SK-N-MC (cell line): Measurements from ENCODE around the gene CEP290.

Source experiments
- DNase-seq: peaks from one replicate; pipeline ENCODE4 v3.0.0-alpha.2; 2011; ENCODE audit warnings: low read depth, low spot score
- H3K27ac ChIP-seq: fragments of 200-600 bp; sonication (generic); 2 replicates; pipeline ENCODE4 v1.5.1; 2016; ENCODE audit warnings: mixed run types
- H3K36me3 ChIP-seq: fragments of 200-600 bp; sonication (generic); 2 replicates; pipeline ENCODE4 v1.6.1; 2017; ENCODE audit warnings: antibody characterized with exemption, low read length, mixed read lengths; ENCODE audit not compliant: insufficient read depth
- H3K4me3 ChIP-seq: fragments of 200-600 bp; sonication (generic); 2 replicates; pipeline ENCODE4 v1.5.1; 2016
- H3K9ac ChIP-seq: fragments of 200-600 bp; sonication (generic); 2 replicates; pipeline ENCODE4 v1.8.0; 2017; ENCODE audit warnings: mixed run types, mixed read lengths; ENCODE audit not compliant: insufficient read length
- H3K9me3 ChIP-seq: fragments of 200-600 bp; sonication (generic); 2 replicates; pipeline ENCODE4 v1.6.1; 2017; ENCODE audit warnings: low read depth, mild to moderate bottlenecking, antibody characterized with exemption, low read length, moderate library complexity, mixed read lengths
- EZH2 ChIP-seq: fragments of 200-600 bp; sonication (generic); IDR thresholded peaks from one replicate; pipeline ENCODE4 v1.6.1; 2017; ENCODE audit warnings: antibody characterized with exemption
- FOXP2 ChIP-seq: optimal IDR thresholded peaks from 2 replicates; pipeline ENCODE3; 2011; ENCODE audit warnings: mild to moderate bottlenecking, moderate library complexity; ENCODE audit not compliant: insufficient read depth; ENCODE audit errors: extremely low read length, control extremely low read depth
- POLR2AphosphoS5 ChIP-seq: IDR thresholded peaks from 2 replicates; pipeline ENCODE4 v1.6.1; 2012; ENCODE audit warnings: mild to moderate bottlenecking, low read depth, low read length, borderline replicate concordance

The CEP290 gene

DNA sequence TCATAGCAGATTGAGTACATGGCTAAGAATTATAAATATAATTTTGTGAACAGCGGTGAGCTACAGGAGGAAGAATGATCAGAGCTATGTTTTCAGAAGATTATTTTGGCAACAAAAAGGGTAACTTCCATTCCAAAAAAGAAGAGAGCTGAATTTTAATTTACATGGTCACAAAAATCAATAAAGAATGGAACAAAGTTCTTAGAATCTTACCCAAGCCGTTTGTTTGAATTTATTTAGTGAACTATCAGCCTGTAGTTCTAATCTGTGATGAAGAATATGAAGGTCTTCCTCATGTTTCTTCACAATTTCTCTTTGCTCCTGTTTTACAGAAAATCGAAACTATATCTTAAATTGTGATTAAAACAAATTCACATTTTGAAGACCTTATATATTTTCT, 58.3 kb downstream of the CEP290 start:
- Histone ChIP-seq H3K36me3 (peaks cover 60% of the 10 kb centered on the region), H3K9ac (no peak overlapping the region), H3K9me3 (no peaks in the 10 kb centered on the region), H3K4me3 (no peak overlapping the region), H3K27ac (no peak overlapping the region)
- DNase-seq, result no peak
- TF ChIP-seq POLR2AphosphoS5 (no peak), EZH2 (no peak), FOXP2 (no peak)

GRCh38 chr12:88081247-88081646, 60.6 kb downstream of the CEP290 start:
- H3K4me3 ChIP-seq, result no peak overlapping the region
- no peak overlapping the region for H3K27ac ChIP-seq
- H3K9me3 ChIP-seq, result no peaks in the 10 kb centered on the region
- no peak overlapping the region for H3K9ac ChIP-seq
- TF ChIP-seq FOXP2 (no peak), POLR2AphosphoS5 (no peak), EZH2 (no peak)
- DNase-seq, result no peak
- peaks cover 63% of the 10 kb centered on the region for H3K36me3 ChIP-seq

- Histone ChIP-seq H3K4me3 (no peak overlapping the region), H3K36me3 (peaks cover 18% of the 10 kb centered on the region), H3K27ac (no peak overlapping the region), H3K9ac (no peak overlapping the region), H3K9me3 (no peaks in the 10 kb centered on the region)
- DNase-seq, result no peak
- TF ChIP-seq EZH2, result no peak
- TF ChIP-seq POLR2AphosphoS5, result no peak
- no peak for TF ChIP-seq FOXP2
Observed at GRCh38 chr12:88067301-88067700, 74.6 kb downstream of the CEP290 start.

DNA sequence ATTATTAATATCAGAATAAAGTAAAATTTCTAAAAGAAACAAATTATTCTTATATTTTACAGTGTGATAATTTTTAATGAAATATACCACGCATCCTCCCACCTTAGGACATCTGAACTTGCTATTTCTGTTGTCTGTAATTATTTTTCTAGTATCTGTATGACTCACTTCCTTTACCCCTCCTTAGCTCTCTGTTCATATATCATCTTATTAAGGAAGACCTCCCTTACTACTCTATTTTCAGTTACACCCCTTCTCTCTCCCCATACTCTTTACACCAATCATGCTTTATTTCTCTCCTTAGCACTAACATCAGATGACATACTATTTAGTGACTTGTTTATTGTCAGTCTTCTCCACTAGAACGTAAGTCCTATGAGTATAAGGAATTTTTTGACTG, 78.5 kb downstream of the CEP290 start:
- peaks cover 23% of the 10 kb centered on the region for H3K36me3 ChIP-seq
- TF ChIP-seq POLR2AphosphoS5 (no peak), FOXP2 (no peak), EZH2 (no peak)
- no peak overlapping the region for H3K4me3 ChIP-seq
- H3K27ac ChIP-seq, result no peak overlapping the region
- H3K9ac ChIP-seq, result no peak overlapping the region
- no peaks in the 10 kb centered on the region for H3K9me3 ChIP-seq
- no peak for DNase-seq

- Histone ChIP-seq H3K36me3 (peaks cover 23% of the 10 kb centered on the region), H3K9me3 (no peaks in the 10 kb centered on the region), H3K27ac (no peak overlapping the region), H3K9ac (no peak overlapping the region), H3K4me3 (no peak overlapping the region)
- TF ChIP-seq EZH2 (no peak), FOXP2 (no peak), POLR2AphosphoS5 (no peak)
- no peak for DNase-seq
Observed at GRCh38 chr12:88062474-88062873, 79.4 kb downstream of the CEP290 start.

DNA sequence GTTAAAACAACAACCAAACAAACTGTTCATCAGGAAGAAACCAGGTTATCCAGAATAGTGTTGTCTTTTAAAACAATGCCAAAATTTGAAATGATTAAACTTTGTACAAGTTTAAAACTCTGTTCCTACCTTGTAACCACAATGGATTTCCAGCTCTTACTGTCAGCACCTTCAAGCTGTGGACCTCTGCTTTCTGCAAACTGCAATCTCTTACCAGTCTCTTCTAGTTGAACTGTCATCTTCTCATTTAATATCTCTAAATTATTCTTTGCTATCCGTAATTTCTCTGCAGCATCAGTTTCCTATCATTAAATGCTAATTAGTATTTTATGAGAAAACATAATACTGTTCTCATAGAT, 83.2 kb downstream of the CEP290 start:
- no peak for TF ChIP-seq POLR2AphosphoS5
- no peak for TF ChIP-seq EZH2
- TF ChIP-seq FOXP2, result no peak
- H3K27ac ChIP-seq, result no peak overlapping the region
- H3K36me3 ChIP-seq, result peaks cover 33% of the 10 kb centered on the region
- no peak for DNase-seq
- no peak overlapping the region for H3K4me3 ChIP-seq
- H3K9ac ChIP-seq, result no peak overlapping the region
- H3K9me3 ChIP-seq, result no peaks in the 10 kb centered on the region

DNA sequence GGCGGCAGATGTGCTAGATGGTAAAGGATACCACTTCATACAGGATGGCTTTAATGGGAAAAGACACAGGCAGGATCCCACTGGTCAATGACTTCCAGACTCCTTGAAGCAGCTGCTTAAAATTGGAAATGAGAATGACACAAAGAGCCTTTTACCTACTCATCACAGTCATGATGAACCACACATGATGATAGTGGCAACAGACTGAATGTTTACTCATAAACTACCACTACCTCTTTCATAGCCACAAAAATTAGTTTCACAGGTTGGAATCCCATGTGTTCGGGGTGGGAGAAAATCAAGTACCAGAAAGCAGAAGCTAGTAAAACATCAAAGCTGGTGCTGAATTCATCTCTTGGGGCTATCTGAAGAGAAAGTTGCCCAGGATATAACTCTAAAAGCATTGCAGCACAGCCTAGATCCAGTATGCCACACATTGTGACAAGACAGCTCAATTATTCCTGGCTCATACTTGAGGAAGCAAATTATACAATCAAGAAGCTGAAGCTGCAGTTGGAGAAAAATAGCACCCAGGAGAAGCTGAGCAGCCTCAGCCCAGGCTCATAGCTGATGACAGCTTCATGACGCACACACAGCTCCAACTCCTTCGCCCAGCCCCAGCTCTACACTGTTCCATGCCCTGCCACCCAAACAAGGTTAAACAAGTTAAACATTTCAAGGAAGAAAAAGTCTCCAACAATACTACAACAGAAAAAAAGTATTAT, 83.7 kb downstream of the CEP290 start:
- no peak overlapping the region for H3K9ac ChIP-seq
- H3K27ac ChIP-seq, result no peak overlapping the region
- H3K36me3 ChIP-seq, result peaks cover 37% of the 10 kb centered on the region
- no peak for DNase-seq
- no peaks in the 10 kb centered on the region for H3K9me3 ChIP-seq
- H3K4me3 ChIP-seq, result no peak overlapping the region
- no peak for TF ChIP-seq FOXP2
- no peak for TF ChIP-seq EZH2
- TF ChIP-seq POLR2AphosphoS5, result no peak

DNA sequence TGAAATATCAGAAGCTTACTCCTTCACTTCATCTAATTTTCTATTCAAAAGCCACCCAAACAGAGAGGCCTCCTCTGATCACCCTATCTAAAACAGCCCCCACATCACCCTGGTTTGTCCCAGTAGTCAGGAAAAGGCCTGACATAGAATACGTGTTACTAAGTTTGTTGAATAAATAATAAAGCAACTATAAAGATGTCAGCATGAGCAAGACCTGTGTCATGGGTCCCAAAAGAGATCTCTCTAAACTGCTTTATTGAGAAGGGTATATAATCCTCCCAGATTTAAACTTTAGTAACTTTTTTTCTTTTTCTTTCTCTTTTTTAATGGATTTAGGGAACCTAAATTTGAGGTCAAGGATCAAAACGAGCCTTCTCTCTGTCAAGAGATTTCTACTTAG, 85.3 kb downstream of the CEP290 start:
- Histone ChIP-seq H3K27ac (no peak overlapping the region), H3K4me3 (no peak overlapping the region), H3K9ac (no peak overlapping the region), H3K36me3 (peaks cover 42% of the 10 kb centered on the region), H3K9me3 (no peaks in the 10 kb centered on the region)
- TF ChIP-seq FOXP2 (no peak), EZH2 (no peak), POLR2AphosphoS5 (no peak)
- no peak for DNase-seq

- Histone ChIP-seq H3K36me3 (peaks cover 64% of the 10 kb centered on the region), H3K9ac (no peak overlapping the region), H3K4me3 (no peak overlapping the region), H3K9me3 (no peaks in the 10 kb centered on the region), H3K27ac (no peak overlapping the region)
- no peak for DNase-seq
- TF ChIP-seq EZH2 (no peak), FOXP2 (no peak), POLR2AphosphoS5 (no peak)
Observed at GRCh38 chr12:88052686-88053085, 89.2 kb downstream of the CEP290 start.
